DND-41 (cell line): ENCODE results near the gene ACBD4.

Experiments
- ATAC-seq: fragments of 200-7000 bp; cut with Tn5 transposase; 3 replicates; pipeline ENCODE4 v1.9.1; 2021; ENCODE audit warnings: low read depth; ENCODE audit not compliant: insufficient read depth
- DNase-seq: peaks from one replicate; pipeline ENCODE4 v3.0.0-alpha.2; 2020
- H2AFZ ChIP-seq: 2 replicates; pipeline ENCODE4 v1.6.0; 2012; ENCODE audit warnings: low read depth, low read length
- H3K27ac ChIP-seq: 2 replicates; pipeline ENCODE4 v1.5.1; 2012; ENCODE audit warnings: low read length, inconsistent platforms
- H3K27me3 ChIP-seq: fragments of 200-600 bp; sonication (generic); 2 replicates; pipeline ENCODE4 v1.6.0; 2012; ENCODE audit warnings: low read length, mild to moderate bottlenecking, inconsistent platforms; ENCODE audit not compliant: insufficient read depth, poor library complexity
- H3K36me3 ChIP-seq: 2 replicates; pipeline ENCODE4 v1.5.1; 2012; ENCODE audit warnings: low read length, inconsistent platforms; ENCODE audit not compliant: insufficient read depth
- H3K4me1 ChIP-seq: 2 replicates; pipeline ENCODE4 v1.5.1; 2012; ENCODE audit warnings: mild to moderate bottlenecking, low read length; ENCODE audit not compliant: insufficient read depth
- H3K4me2 ChIP-seq: 2 replicates; pipeline ENCODE4 v1.6.0; 2012; ENCODE audit warnings: mild to moderate bottlenecking, moderate library complexity, low read length, inconsistent platforms; ENCODE audit not compliant: insufficient read depth
- H3K4me3 ChIP-seq, 2 experiments: fragments of 200-600 bp in 1 of 2; shearing (Covaris generic) in 1 of 2; 2 replicates each; pipeline ENCODE4 v1.5.1; 2012 to 2016; ENCODE audit warnings: inconsistent platforms in 2 of 2, low read length in 2 of 2, mild to moderate bottlenecking in 2 of 2, low read depth in 1 of 2, moderate library complexity in 1 of 2
- H3K79me2 ChIP-seq: 2 replicates; pipeline ENCODE4 v1.6.0; 2012; ENCODE audit warnings: low read length, inconsistent platforms; ENCODE audit not compliant: insufficient read depth
- H3K9ac ChIP-seq: 2 replicates; pipeline ENCODE4 v1.6.0; 2012; ENCODE audit warnings: low read depth, mild to moderate bottlenecking, inconsistent platforms, low read length, moderate library complexity
- H3K9me3 ChIP-seq: 2 replicates; pipeline ENCODE4 v1.5.1; 2012; ENCODE audit warnings: low read length, moderate library complexity, mild to moderate bottlenecking, inconsistent platforms; ENCODE audit not compliant: insufficient read depth, severe bottlenecking
- H4K20me1 ChIP-seq: 2 replicates; pipeline ENCODE4 v1.6.0; 2012; ENCODE audit warnings: low read length; ENCODE audit not compliant: insufficient read depth
- EZH2 ChIP-seq: IDR thresholded peaks from 3 replicates; pipeline ENCODE4 v1.6.1; 2012; ENCODE audit warnings: borderline replicate concordance, low read depth, mild to moderate bottlenecking, moderate library complexity, low read length, inconsistent platforms; ENCODE audit not compliant: severe bottlenecking
- TF ChIP-seq, protein P1 (sequence below): IDR thresholded peaks from 2 replicates; pipeline ENCODE4 v1.5.1; 2012; ENCODE audit warnings: borderline replicate concordance, low read length, moderate library complexity, mild to moderate bottlenecking; ENCODE audit not compliant: poor library complexity, severe bottlenecking; ENCODE audit errors: extremely low read depth

Gene ACBD4

DNA sequence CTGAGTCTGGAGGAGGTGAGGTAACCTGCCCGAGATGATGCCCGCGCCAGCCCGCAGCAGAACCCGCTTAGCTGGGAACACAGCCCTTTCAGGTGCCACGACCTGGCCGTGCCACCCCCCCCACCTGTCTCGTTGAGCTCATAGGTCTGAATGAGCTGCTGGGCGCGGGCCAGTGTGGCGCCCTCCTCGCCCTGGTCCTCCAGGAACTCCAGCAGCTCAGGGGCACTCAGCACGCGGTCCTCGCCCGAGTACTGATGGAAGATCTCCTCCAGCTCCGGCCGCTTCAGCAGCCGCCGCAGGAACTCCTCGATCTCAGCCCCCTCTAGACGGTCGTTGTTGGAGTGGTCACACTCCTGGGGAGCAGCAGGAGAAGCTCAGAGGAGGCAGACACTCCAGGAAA, 16.8 kb upstream of the ACBD4 start:
- no peak for DNase-seq
- H3K9me3 ChIP-seq = no peaks in the 10 kb centered on the region
- no peak overlapping the region for H3K4me3 ChIP-seq
- no peak overlapping the region for H2AFZ ChIP-seq
- H3K4me2 ChIP-seq = no peak overlapping the region
- TF ChIP-seq, protein P1, sequence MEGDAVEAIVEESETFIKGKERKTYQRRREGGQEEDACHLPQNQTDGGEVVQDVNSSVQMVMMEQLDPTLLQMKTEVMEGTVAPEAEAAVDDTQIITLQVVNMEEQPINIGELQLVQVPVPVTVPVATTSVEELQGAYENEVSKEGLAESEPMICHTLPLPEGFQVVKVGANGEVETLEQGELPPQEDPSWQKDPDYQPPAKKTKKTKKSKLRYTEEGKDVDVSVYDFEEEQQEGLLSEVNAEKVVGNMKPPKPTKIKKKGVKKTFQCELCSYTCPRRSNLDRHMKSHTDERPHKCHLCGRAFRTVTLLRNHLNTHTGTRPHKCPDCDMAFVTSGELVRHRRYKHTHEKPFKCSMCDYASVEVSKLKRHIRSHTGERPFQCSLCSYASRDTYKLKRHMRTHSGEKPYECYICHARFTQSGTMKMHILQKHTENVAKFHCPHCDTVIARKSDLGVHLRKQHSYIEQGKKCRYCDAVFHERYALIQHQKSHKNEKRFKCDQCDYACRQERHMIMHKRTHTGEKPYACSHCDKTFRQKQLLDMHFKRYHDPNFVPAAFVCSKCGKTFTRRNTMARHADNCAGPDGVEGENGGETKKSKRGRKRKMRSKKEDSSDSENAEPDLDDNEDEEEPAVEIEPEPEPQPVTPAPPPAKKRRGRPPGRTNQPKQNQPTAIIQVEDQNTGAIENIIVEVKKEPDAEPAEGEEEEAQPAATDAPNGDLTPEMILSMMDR = no peak
- TF ChIP-seq EZH2 = no peak
- no peaks in the 10 kb centered on the region; the same call in 1 of the 2 replicates for H4K20me1 ChIP-seq
- H3K27me3 ChIP-seq = no peaks in the 10 kb centered on the region
- no peak for ATAC-seq
- H3K79me2 ChIP-seq = no peaks in the 10 kb centered on the region
- H3K9ac ChIP-seq = no peak overlapping the region
- H3K36me3 ChIP-seq = no peaks in the 10 kb centered on the region
- no peaks in the 10 kb centered on the region for H3K4me1 ChIP-seq
- H3K27ac ChIP-seq = no peak overlapping the region

GRCh38 chr17:45119964-45120363, 15.5 kb upstream of the ACBD4 start:
- no peak overlapping the region for H3K9ac ChIP-seq
- no peak overlapping the region for H2AFZ ChIP-seq
- no peak overlapping the region for H3K4me2 ChIP-seq
- H3K9me3 ChIP-seq = no peaks in the 10 kb centered on the region
- no peaks in the 10 kb centered on the region for H3K79me2 ChIP-seq
- H3K27me3 ChIP-seq = no peaks in the 10 kb centered on the region
- DNase-seq (no peak), ATAC-seq (no peak)
- TF ChIP-seq, protein P1 = no peak
- TF ChIP-seq EZH2 = no peak
- no peaks in the 10 kb centered on the region; the same call in 1 of the 2 replicates for H4K20me1 ChIP-seq
- H3K4me1 ChIP-seq = no peaks in the 10 kb centered on the region
- H3K4me3 ChIP-seq = no peak overlapping the region
- H3K27ac ChIP-seq = no peak overlapping the region
- no peaks in the 10 kb centered on the region for H3K36me3 ChIP-seq

- no peak for TF ChIP-seq EZH2
- TF ChIP-seq, protein P1 = no peak
- Histone ChIP-seq H3K4me3 (no peak overlapping the region), H2AFZ (no peak overlapping the region), H3K36me3 (no peaks in the 10 kb centered on the region), H3K4me2 (no peak overlapping the region), H3K79me2 (no peaks in the 10 kb centered on the region), H3K4me1 (no peaks in the 10 kb centered on the region), H3K27me3 (no peaks in the 10 kb centered on the region), H4K20me1 (no peaks in the 10 kb centered on the region; the same call in 1 of the 2 replicates), H3K9me3 (no peaks in the 10 kb centered on the region), H3K9ac (no peak overlapping the region), H3K27ac (no peak overlapping the region)
- DNase-seq = no peak
- ATAC-seq = no peak
Observed at GRCh38 chr17:45120558-45120957, 14.9 kb upstream of the ACBD4 start.

- Histone ChIP-seq H3K36me3 (no peaks in the 10 kb centered on the region), H3K27ac (no peak overlapping the region), H3K27me3 (no peaks in the 10 kb centered on the region), H3K79me2 (no peaks in the 10 kb centered on the region), H3K9me3 (no peaks in the 10 kb centered on the region), H3K4me3 (no peak overlapping the region), H3K4me2 (no peak overlapping the region), H3K4me1 (no peaks in the 10 kb centered on the region), H3K9ac (no peak overlapping the region), H4K20me1 (no peaks in the 10 kb centered on the region; the same call in 1 of the 2 replicates), H2AFZ (no peak overlapping the region)
- TF ChIP-seq, protein P1 = no peak
- no peak for TF ChIP-seq EZH2
- DNase-seq (no peak), ATAC-seq (no peak)
Observed at GRCh38 chr17:45121055-45121454, 14.4 kb upstream of the ACBD4 start.
